Mucosa of gallbladder (tissue), 1 donor: ENCODE data around the gene LRIG2. TPM values are rescaled to one million over a fixed set of nuclear protein-coding genes. Genes with fewer than 3 reads are reported as not detected.
"Not testable (repeated sequence)": the region's sequence is repeated elsewhere in the genome, so short reads cannot be mapped to it uniquely, and the experiment has no call there.

Experiments
- DNase-seq: peaks from one replicate; pipeline ENCODE4 v3.0.0-alpha.2; 2020; ENCODE audit warnings: low spot score
- total RNA-seq: library from RNA; stranded (reverse); gene quantifications from one replicate; pipeline ENCODE4 v1.2.1, GENCODE V29; 2021
- donor health status: DM: no; HTN: no; CAD: no.

Gene LRIG2
- total RNA-seq, 1 donor from 2014 or later: 12.9 TPM

GRCh38 chr1:113129529-113130185, 56.7 kb downstream of the LRIG2 start:
- no peak for DNase-seq

DNA sequence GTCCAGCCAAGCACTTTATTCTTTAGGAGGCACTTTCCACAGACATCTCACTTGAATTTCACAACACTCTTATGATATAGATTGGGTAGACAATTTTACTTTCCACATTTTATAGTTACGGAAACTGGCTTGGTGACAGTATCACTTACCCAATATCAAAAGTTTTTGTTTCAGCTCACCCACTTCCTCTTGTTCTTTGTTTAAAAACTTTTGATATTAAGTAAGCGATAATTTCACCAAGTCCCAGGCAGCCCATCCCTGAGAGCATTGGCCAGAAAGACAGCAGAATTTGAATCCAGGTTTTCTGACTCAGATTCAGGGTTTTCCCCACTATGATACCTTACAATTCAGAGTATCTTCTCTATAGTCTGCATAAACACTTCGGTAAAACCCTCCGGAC, 60.0 kb downstream of the LRIG2 start:
- DNase-seq: no peak

DNA sequence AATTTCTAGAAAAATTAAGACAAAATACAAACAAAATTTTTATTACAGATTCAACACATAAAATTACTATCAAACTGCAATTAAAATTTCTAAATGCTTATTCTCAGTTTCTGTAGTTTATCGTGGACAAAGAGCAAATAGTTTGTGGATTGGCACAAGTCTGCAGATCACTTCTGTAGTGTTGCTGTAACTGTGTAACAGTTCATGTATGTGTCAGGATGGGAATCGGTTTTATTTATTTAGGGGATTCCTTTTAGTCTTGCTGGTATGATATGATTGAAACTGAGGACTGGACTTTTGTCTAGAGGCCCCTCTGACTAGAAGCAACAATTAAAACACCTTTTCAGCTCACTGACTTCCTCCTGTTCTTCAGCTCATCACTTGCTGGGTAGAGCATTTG, 60.8 kb downstream of the LRIG2 start:
- no peak for DNase-seq

DNA sequence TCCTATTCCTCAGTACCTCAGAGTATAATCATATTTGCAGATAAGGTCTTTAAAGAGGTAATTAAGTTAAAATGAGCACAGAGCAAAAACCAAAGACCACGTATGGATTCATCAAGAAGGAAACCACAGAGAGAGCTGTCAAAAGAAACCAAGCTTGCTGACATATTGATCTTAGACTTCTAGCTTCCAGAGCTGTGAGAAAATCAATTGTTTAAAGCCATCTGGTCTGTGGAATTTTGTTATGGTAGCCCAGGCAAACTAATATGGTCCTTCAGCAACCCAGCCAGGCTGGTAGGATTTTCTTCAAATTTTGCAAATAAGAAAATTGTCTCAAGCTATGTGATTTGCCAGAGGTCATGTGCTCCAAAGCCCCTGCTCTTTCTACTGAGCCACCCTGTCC, 62.5 kb downstream of the LRIG2 start:
- no peak for DNase-seq

DNA sequence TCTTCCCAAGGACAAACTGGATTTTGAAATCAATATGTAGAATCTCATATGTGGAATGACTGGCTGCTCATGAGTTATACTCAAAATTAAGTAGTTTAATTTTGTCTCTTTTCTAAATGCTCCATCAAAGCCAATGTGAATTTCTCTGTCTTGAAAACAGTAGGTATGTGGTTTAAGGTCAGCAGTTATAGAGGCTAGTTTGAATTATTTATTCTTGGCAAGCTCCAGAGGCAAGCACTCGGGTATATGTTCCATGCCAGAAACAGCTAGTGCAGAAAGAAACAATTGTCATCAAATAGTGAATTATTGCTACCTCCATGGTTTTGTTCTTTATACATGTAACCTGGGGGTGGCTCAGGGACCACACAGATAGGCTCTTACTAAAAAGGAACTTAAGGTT, 63.5 kb downstream of the LRIG2 start:
- DNase-seq: no peak

DNA sequence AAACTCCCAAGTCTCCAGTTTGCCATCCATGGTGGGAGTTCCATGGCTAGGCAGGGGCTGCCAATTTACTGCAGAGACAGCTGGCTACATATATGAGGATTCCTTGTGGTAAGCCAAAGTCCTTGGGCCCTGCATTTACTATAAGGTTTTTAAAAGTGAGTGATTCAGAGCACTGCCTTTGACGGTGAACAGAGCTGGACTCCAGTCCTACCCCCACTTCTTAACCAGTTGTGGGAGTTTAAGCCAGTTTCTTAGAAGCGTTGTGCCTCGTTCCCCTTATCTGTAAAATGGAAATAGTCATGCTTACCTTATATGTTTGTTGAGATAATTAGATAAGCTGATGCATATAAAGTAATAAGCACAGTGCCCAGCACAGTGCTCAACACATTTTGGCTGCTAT, 64.6 kb downstream of the LRIG2 start:
- no peak for DNase-seq

GRCh38 chr1:113138778-113139177, 65.8 kb downstream of the LRIG2 start:
- no peak for DNase-seq

GRCh38 chr1:113140176-113140575, 67.2 kb downstream of the LRIG2 start:
- no peak for DNase-seq

DNA sequence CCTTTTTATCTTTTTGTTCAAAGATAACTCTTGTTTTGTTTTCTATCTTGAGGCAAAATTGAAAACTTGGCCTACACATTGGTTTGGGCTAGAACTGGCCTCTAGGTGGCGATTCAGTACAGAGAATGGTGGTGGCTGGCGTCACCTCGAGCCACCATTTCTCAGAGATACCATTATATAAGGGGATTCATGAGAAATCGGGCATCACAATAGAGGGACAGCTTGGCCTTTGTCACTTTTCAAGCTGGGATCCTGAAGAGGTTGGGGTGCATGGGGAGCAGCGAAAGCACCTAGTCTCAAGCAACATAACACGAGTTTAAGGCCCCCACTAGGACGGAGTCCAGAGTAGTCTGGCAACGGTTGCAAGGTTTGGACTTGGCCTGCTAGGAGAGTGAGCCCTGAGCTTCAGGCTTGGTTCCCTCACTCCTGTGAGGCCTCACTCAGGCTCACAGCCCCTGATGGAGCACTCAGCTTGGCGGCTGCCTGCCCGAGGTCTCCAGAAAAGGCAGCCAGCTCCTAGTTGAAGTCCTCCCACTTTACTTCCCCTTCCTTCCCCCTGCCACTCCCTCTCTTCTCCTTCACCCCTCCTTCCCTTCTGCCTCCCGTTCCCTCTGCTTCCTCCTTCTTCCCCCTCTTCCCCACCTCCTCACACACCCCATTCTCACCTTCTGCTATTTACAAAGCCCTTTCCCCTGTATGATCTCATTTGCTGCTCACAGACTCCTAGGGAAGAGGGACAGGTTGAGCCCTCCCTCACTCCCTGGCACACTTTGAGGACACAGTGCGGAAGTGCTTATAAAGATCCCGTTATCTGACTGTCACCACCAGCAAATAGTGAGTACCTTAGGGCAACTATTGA, 67.8 kb downstream of the LRIG2 start:
- peak; percentile 72 for DNase-seq

DNA sequence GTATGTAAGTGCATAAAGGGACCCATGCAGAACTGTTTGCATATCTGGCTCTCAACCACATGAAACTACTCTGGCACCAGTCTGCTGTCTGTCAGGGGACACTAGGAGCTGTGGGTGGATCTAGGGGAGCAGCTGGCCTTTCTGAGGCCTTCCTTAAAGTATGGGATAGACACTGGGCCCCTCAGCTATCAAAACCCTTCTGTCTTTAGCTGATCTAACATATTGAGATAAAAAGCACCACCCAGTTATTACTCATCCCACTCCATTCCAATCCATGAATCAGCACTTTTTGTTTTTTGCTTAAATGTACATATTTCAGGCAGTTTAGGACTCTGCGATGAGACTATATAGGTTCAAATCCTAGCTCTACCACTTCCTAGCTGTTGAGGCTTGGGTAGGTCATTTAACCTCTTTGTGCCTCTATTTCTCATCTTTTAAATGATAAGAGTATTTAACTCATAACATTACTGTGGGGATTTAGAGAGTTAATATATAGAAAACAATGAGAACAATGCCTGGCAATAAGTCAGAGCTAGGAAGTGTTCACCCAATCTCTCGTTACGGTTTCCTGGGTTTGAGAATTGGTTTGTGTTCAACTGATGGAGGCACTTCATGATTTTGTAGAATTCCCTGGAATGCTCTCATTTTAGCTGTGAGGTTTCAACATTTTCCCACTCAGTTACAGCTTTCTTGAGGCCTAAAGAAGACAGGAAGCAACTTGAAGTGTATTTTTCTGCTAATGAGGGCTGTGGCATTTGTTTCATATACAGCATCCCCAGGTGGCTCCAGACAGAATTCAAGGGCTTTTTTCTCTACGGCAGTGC, 68.9 kb downstream of the LRIG2 start:
- DNase-seq: no peak

- no peak for DNase-seq
Measured at GRCh38 chr1:113142791-113143190, 69.8 kb downstream of the LRIG2 start.

DNA sequence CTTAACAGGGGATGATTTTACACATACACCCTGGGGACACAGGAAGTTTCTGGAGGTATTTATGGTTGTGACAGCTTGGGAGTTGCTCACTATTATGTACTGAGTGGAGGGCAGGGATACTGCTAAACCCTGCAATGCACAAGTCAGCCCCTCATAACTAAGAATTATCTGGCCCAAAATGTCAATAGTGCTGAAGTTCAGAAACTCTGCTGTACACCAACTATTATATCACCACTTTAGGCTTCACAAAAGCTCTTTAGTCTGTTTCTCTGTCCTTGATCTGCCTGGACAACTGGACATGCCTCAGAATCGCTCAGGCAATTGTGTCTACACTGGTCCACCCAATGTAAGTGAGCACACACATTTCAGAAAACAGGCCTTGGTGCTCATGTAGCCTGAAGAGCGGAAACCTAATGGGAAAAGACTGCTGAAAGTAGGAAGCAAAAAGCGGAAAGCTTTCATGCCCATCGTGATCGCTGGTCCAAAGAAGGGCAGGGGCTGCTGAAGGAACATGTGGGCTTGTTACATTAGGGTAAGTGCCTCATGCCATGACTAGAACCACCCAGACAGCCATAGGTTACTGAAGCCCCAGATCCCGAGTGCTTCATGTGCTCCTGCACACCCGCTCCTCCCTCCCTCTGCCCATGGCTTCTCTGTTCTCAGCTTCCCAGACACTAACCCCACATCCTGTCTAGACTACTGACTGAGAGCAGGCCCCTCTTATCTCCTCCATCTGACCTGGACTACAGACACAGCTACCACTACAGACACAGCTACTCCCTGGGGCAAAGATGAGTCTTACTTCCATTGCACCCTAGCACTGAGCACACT, 73.5 kb downstream of the LRIG2 start:
- DNase-seq: no peak

DNA sequence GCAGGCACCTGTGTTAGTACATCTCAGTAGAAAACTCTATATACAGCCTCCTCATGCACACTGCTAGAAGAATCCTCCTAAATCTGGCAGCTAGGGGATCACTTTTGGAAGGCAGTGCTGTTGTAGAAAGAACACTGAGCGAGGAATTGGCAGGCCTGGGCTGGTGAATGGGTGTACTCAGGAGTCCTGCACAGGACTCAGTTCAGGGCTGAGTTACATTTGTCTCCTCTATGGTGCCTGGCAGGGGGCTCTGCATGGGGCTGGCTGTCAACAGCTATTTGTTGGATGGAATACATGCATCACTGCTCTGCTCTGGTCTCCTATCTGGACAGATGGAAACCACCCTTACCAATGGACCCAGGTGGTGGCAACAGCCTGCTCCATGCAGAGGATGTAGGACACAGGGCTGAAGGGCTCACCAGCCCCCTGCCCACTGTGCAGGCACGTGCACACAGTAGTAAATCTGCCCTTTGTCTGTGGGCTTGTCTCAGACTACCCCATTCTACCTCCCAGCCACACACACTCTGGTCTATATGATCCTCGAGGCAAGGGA, 74.2 kb downstream of the LRIG2 start:
- no peak for DNase-seq

DNA sequence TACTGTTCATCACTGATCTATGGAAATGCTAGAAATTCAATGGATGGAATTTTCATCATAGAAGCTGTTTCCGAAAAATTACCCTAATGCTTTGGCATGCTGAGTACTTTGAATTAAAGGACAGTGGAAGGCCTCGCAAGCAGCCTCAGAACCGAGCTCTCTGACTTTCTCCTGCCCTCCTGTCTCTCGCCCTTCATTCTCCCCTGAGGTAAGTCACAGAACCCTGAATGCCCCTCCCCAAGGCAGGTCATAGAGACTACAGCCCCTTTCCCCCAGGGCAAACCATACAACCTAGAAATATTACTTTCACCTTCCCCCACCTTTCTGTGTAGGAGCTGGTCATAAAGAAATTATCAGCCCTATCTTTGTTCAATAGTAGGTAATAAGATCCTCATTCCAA, 74.8 kb downstream of the LRIG2 start:
- DNase-seq: no peak

- DNase-seq: not testable (repeated sequence)
Measured at GRCh38 chr1:113150494-113150893, 77.5 kb downstream of the LRIG2 start.

GRCh38 chr1:113153116-113153803, 80.3 kb downstream of the LRIG2 start:
- peak; percentile 53 for DNase-seq

DNA sequence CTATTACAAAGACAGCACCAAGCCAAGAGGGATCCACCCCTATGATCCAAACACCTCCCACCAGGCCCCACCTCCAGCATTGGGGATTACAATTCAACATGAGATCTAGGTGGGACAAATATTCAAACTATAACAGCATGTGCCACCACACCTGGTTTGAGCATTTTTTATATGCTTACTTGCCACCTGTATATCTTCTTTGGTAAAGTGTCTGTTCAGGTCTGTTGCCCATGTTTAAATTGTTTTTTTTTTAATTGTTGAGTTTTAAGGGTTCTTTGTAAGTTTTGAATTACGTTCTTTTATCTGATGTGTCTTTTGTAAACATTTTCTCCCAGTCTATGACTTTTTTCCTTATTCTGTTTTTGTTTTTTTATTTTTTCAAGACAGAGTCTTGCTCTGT, 83.4 kb downstream of the LRIG2 start:
- no peak for DNase-seq

DNA sequence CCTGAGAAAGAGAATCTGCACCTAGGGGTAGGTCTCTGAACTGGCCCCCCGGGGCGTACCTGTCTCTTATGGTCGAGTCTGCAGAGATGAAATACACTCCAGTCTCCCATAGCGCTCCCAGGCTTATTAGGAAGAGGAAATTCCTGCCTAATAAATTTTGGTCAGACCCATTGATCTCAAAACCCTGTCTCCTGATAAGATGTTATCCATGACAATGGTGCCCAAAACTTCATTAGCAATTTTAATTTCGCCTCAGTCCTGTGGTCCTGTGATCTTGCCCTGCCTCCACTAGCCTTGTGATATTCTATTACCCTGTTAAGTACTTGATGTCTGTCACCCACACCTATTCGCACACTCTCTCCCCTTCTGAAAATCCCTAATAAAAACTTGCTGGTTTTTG, 85.7 kb downstream of the LRIG2 start:
- DNase-seq: not testable (repeated sequence)

DNA sequence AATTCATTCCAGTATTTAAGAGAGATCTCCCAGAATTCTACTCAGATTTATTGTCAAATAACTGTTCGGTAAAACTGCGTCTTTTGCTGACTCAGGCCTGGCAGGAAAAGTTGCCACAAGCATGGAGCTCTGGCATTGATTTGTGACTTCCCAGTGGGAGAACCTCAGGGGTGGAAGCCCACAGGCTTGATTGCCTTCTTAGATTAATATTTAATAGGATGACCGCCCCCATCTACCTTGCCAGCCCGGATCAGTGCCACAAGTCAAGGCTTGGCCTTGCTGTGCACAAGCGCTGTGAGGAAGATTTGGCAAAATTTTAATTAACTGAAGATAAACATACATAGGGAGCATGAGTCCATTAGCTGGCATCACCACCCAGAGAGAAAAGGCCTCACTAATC, 93.5 kb downstream of the LRIG2 start:
- DNase-seq: peak; percentile 56

GRCh38 chr1:113168946-113169345, 95.9 kb downstream of the LRIG2 start:
- DNase-seq: no peak

DNA sequence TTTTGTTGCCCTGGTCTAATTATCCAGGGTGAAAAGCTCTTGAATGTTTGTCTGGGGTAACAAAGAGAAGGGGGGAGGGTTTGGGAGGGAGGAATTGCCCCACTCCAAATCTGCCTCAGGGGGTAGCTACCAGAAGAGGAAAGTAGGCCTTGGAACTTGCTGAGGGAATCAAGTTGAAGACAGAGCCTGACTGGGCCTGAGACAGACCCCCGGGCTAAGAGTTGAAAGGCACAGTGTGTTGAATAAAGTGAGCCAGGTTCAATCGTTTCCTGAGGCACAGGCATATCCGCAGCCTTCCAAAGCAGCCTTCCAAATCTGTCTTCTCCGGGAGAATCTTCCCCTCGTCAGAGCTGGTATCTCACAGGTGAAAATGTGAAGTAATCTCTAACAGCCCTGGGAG, 96.6 kb downstream of the LRIG2 start:
- no peak for DNase-seq
